Thyroid gland (tissue), 4 donors: ENCODE results near the gene FKBP3.

ENCODE experiments used
- POLR2A ChIP-seq, 2 donors: fragments of 450-650 bp; IDR thresholded peaks; one replicate each; pipeline ENCODE4 v1.6.1; 2017; ENCODE audit warnings: antibody characterized with exemption in 2 of 2, mild to moderate bottlenecking in 2 of 2, moderate library complexity in 1 of 2
- TF ChIP-seq, protein P1 (sequence below), 6 experiments: fragments of 200-600 bp in 3 of 6; fragments of 450-650 bp in 3 of 6; sonication (generic) in 3 of 6; IDR thresholded peaks; one replicate each; pipeline ENCODE4 v1.5.1; 2016 to 2019; ENCODE audit warnings: antibody characterized with exemption in 6 of 6, mild to moderate bottlenecking in 2 of 6, inconsistent platforms in 1 of 6, moderate library complexity in 1 of 6

DNA sequence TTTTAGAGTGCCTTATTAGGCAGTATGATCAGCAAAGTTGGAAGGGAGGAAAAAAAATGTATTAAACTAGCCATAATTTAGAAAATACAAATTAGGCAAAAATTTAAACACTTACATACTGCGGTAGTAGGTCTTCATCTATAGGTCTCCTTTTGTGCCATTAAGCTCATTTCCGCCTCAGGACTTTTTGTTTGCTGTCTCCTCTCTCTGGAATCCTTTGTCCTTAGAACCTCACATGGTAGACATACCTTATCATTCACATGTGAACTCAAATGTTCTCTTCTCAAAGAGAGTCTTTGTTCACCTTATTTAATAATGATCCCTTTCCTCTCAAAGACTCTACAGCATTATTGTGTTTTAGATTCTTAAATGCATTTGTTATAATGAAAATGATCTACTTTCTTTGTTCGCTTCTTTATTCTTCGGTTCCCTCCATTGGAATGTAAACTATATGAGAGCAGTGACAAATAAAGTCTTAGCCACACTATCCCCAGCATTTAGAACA, 16.2 kb upstream of the FKBP3 start:
- TF ChIP-seq, protein P1, sequence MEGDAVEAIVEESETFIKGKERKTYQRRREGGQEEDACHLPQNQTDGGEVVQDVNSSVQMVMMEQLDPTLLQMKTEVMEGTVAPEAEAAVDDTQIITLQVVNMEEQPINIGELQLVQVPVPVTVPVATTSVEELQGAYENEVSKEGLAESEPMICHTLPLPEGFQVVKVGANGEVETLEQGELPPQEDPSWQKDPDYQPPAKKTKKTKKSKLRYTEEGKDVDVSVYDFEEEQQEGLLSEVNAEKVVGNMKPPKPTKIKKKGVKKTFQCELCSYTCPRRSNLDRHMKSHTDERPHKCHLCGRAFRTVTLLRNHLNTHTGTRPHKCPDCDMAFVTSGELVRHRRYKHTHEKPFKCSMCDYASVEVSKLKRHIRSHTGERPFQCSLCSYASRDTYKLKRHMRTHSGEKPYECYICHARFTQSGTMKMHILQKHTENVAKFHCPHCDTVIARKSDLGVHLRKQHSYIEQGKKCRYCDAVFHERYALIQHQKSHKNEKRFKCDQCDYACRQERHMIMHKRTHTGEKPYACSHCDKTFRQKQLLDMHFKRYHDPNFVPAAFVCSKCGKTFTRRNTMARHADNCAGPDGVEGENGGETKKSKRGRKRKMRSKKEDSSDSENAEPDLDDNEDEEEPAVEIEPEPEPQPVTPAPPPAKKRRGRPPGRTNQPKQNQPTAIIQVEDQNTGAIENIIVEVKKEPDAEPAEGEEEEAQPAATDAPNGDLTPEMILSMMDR (IDR thresholded peaks at IDR 0.05): no peak
- TF ChIP-seq POLR2A (IDR thresholded peaks at IDR 0.05): no peak
